Measurements from ENCODE around the gene TNFRSF1B. TPM values are rescaled to one million over a fixed set of nuclear protein-coding genes. Genes with fewer than 3 reads are reported as not detected.

Gene TNFRSF1B
- total RNA-seq, 1 experiment from 2014 or later, result 1.3 TPM

- Mint-ChIP-seq H3K4me3 (ENCODE audit: low read depth, unreplicated experiment) (no peak overlapping the region), H3K9me3 (ENCODE audit: low read depth, unreplicated experiment) (no peaks in the 10 kb centered on the region), H3K27me3 (ENCODE audit: unreplicated experiment) (no peaks in the 10 kb centered on the region), H3K27ac (ENCODE audit: unreplicated experiment) (no peak overlapping the region), H3K36me3 (ENCODE audit: insufficient read depth, unreplicated experiment) (no peaks in the 10 kb centered on the region), H3K4me1 (ENCODE audit: low read depth, unreplicated experiment) (peaks cover 17% of the 10 kb centered on the region)
- DNase-seq, result no peak
- CTCF ChIA-PET, result no interaction called here
- no peak for TF ChIP-seq CTCF (IDR thresholded peaks at IDR 0.05; ENCODE audit: unreplicated experiment)
- intact Hi-C loops (cut with micrococcal nuclease; ENCODE audit: unreplicated experiment), result no loop called here
- BruUV-seq (replicated peaks), result no TSS peak
Measured at GRCh38 chr1:12151465-12151864, 15.3 kb upstream of the TNFRSF1B start.

GRCh38 chr1:12152113-12152891 lies 14.5 kb upstream of the TNFRSF1B start:
- CTCF ChIA-PET, result no interaction called here
- Mint-ChIP-seq H3K4me3 (ENCODE audit: low read depth, unreplicated experiment) (no peak overlapping the region), H3K27ac (ENCODE audit: unreplicated experiment) (no peak overlapping the region), H3K27me3 (ENCODE audit: unreplicated experiment) (no peaks in the 10 kb centered on the region), H3K36me3 (ENCODE audit: insufficient read depth, unreplicated experiment) (no peaks in the 10 kb centered on the region), H3K4me1 (ENCODE audit: low read depth, unreplicated experiment) (peaks cover 17% of the 10 kb centered on the region), H3K9me3 (ENCODE audit: low read depth, unreplicated experiment) (no peaks in the 10 kb centered on the region)
- BruUV-seq (replicated peaks), result no TSS peak
- intact Hi-C loops (cut with micrococcal nuclease; ENCODE audit: unreplicated experiment), result no loop called here
- no peak for DNase-seq
- no peak for TF ChIP-seq CTCF (IDR thresholded peaks at IDR 0.05; ENCODE audit: unreplicated experiment)

GRCh38 chr1:12153181-12153785 lies 13.5 kb upstream of the TNFRSF1B start:
- Mint-ChIP-seq H3K4me1 (ENCODE audit: low read depth, unreplicated experiment) (peaks cover 25% of the 10 kb centered on the region), H3K27ac (ENCODE audit: unreplicated experiment) (no peak overlapping the region), H3K36me3 (ENCODE audit: insufficient read depth, unreplicated experiment) (no peaks in the 10 kb centered on the region), H3K9me3 (ENCODE audit: low read depth, unreplicated experiment) (no peaks in the 10 kb centered on the region), H3K4me3 (ENCODE audit: low read depth, unreplicated experiment) (no peak overlapping the region), H3K27me3 (ENCODE audit: unreplicated experiment) (no peaks in the 10 kb centered on the region)
- no peak for DNase-seq
- intact Hi-C loops (cut with micrococcal nuclease; ENCODE audit: unreplicated experiment), result no loop called here
- CTCF ChIA-PET, result no interaction called here
- no peak for TF ChIP-seq CTCF (IDR thresholded peaks at IDR 0.05; ENCODE audit: unreplicated experiment)
- no TSS peak for BruUV-seq (replicated peaks)

- no peak overlapping the region for H3K27ac Mint-ChIP-seq (ENCODE audit: unreplicated experiment)
- no peaks in the 10 kb centered on the region for H3K9me3 Mint-ChIP-seq (ENCODE audit: low read depth, unreplicated experiment)
- no peaks in the 10 kb centered on the region for H3K27me3 Mint-ChIP-seq (ENCODE audit: unreplicated experiment)
- DNase-seq, result no peak
- H3K4me3 Mint-ChIP-seq (ENCODE audit: low read depth, unreplicated experiment), result no peak overlapping the region
- CTCF ChIA-PET, result no interaction called here
- no peaks in the 10 kb centered on the region for H3K36me3 Mint-ChIP-seq (ENCODE audit: insufficient read depth, unreplicated experiment)
- peaks cover 25% of the 10 kb centered on the region for H3K4me1 Mint-ChIP-seq (ENCODE audit: low read depth, unreplicated experiment)
- TF ChIP-seq CTCF (IDR thresholded peaks at IDR 0.05; ENCODE audit: unreplicated experiment), result no peak
- intact Hi-C loops (cut with micrococcal nuclease; ENCODE audit: unreplicated experiment), result no loop called here
- BruUV-seq (replicated peaks), result no TSS peak
Measured at GRCh38 chr1:12155328-12155727, 11.5 kb upstream of the TNFRSF1B start.

Data from Calu3 (cell line).